Esophagus squamous epithelium (tissue), 4 donors: ENCODE measurements around the gene RMI1.

Experiments
- POLR2A ChIP-seq, 4 donors: fragments of 450-650 bp; IDR thresholded peaks; one replicate each; pipeline ENCODE4 v1.6.1; 2017; ENCODE audit warnings: antibody characterized with exemption in 4 of 4, mild to moderate bottlenecking in 4 of 4, moderate library complexity in 3 of 4
- TF ChIP-seq, protein P1 (sequence below), 6 experiments: fragments of 450-650 bp in 4 of 6; fragments of 200-600 bp in 2 of 6; sonication (generic) in 2 of 6; IDR thresholded peaks; one replicate each; pipeline ENCODE4 v1.5.1; 2016 to 2019; ENCODE audit warnings: antibody characterized with exemption in 6 of 6, mild to moderate bottlenecking in 4 of 6, moderate library complexity in 4 of 6

DNA sequence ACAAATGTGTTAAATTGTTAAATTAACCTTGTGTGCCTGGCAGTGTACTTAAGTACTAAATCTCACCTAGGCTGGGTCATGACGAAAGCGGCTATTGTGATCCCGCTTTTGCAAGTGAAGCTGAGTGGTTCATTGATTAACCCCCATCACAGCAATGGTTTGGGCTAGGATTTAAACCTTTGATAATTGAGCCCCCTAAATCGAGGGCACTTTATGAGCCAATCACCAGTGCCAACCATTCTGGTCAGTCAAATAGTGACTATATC, 23.4 kb upstream of the RMI1 start:
- TF ChIP-seq, protein P1, sequence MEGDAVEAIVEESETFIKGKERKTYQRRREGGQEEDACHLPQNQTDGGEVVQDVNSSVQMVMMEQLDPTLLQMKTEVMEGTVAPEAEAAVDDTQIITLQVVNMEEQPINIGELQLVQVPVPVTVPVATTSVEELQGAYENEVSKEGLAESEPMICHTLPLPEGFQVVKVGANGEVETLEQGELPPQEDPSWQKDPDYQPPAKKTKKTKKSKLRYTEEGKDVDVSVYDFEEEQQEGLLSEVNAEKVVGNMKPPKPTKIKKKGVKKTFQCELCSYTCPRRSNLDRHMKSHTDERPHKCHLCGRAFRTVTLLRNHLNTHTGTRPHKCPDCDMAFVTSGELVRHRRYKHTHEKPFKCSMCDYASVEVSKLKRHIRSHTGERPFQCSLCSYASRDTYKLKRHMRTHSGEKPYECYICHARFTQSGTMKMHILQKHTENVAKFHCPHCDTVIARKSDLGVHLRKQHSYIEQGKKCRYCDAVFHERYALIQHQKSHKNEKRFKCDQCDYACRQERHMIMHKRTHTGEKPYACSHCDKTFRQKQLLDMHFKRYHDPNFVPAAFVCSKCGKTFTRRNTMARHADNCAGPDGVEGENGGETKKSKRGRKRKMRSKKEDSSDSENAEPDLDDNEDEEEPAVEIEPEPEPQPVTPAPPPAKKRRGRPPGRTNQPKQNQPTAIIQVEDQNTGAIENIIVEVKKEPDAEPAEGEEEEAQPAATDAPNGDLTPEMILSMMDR (IDR thresholded peaks at IDR 0.05): no peak
- no peak for TF ChIP-seq POLR2A (IDR thresholded peaks at IDR 0.05)
